H9 (cell line): ENCODE measurements around the gene NDOR1. TPM values are rescaled to one million over a fixed set of nuclear protein-coding genes. Genes with fewer than 3 reads are reported as not detected.
A peak's percentile ranks its signal among the peaks of the same experiment; 100 is the strongest.

ENCODE experiments used
- DNase-seq: peaks from one replicate; pipeline ENCODE4 v3.0.0-alpha.2; 2017
- H2AFZ ChIP-seq: one replicate; pipeline ENCODE4 v1.6.1; 2013; ENCODE audit warnings: mild to moderate bottlenecking, low read length, control low read depth, moderate library complexity
- H2AK5ac ChIP-seq: 2 replicates; pipeline ENCODE4 v1.6.1; 2013; ENCODE audit warnings: low read length, control low read depth, mixed read lengths; ENCODE audit not compliant: insufficient read length
- H2BK120ac ChIP-seq: one replicate; pipeline ENCODE4 v1.6.1; 2013; ENCODE audit warnings: low read depth, mild to moderate bottlenecking, low read length, control low read depth, inconsistent platforms; ENCODE audit not compliant: poor library complexity, severe bottlenecking
- H2BK12ac ChIP-seq: 2 replicates; pipeline ENCODE4 v1.6.1; 2013; ENCODE audit warnings: low read length, control low read depth, mixed read lengths, low read depth; ENCODE audit not compliant: insufficient read length
- H2BK15ac ChIP-seq: 2 replicates; pipeline ENCODE4 v1.6.1; 2013; ENCODE audit warnings: low read depth, low read length, control low read depth
- H2BK20ac ChIP-seq: one replicate; pipeline ENCODE4 v1.6.1; 2013; ENCODE audit warnings: low read depth, mild to moderate bottlenecking, low read length, control low read depth, inconsistent platforms; ENCODE audit not compliant: poor library complexity, severe bottlenecking
- H2BK5ac ChIP-seq: 2 replicates; pipeline ENCODE4 v1.6.1; 2013; ENCODE audit warnings: low read length, control low read depth, mixed read lengths; ENCODE audit not compliant: insufficient read length
- H3K14ac ChIP-seq: 2 replicates; pipeline ENCODE4 v1.6.1; 2013; ENCODE audit warnings: low read length, control low read depth; ENCODE audit not compliant: insufficient read depth
- H3K18ac ChIP-seq: 2 replicates; pipeline ENCODE4 v1.6.1; 2013; ENCODE audit warnings: low read depth, mild to moderate bottlenecking, mixed read lengths, low read length, control low read depth; ENCODE audit not compliant: insufficient read length
- H3K23ac ChIP-seq: 2 replicates; pipeline ENCODE4 v1.6.1; 2013; ENCODE audit warnings: low read length, control low read depth, mixed read lengths, low read depth; ENCODE audit not compliant: insufficient read length
- H3K23me2 ChIP-seq: 2 replicates; pipeline ENCODE4 v1.6.1; 2013; ENCODE audit warnings: low read depth, mild to moderate bottlenecking, mixed read lengths, low read length, control low read depth; ENCODE audit not compliant: insufficient read length, poor library complexity, severe bottlenecking
- H3K27ac ChIP-seq: 2 replicates; pipeline ENCODE4 v1.5.1; 2013; ENCODE audit warnings: low read length, control low read depth, mixed read lengths, low read depth; ENCODE audit not compliant: insufficient read length
- H3K27me3 ChIP-seq: 2 replicates; pipeline ENCODE4 v1.6.1; 2013; ENCODE audit warnings: low read length, control low read depth, inconsistent platforms; ENCODE audit not compliant: insufficient read depth
- H3K4ac ChIP-seq: 2 replicates; pipeline ENCODE4 v1.6.1; 2013; ENCODE audit warnings: low read depth, mild to moderate bottlenecking, control low read depth, inconsistent platforms, low read length, moderate library complexity
- H3K4me1 ChIP-seq: 2 replicates; pipeline ENCODE4 v1.6.1; 2013; ENCODE audit warnings: low read length, control low read depth, inconsistent platforms; ENCODE audit not compliant: insufficient read depth
- H3K4me2 ChIP-seq: 2 replicates; pipeline ENCODE4 v1.6.1; 2013; ENCODE audit warnings: low read length, control low read depth, mixed read lengths; ENCODE audit not compliant: insufficient read length, insufficient read depth
- H3K56ac ChIP-seq: 2 replicates; pipeline ENCODE4 v1.6.1; 2013; ENCODE audit warnings: low read depth, mild to moderate bottlenecking, mixed read lengths, low read length, control low read depth; ENCODE audit not compliant: insufficient read length
- H3K79me1 ChIP-seq: 2 replicates; pipeline ENCODE4 v1.6.1; 2013; ENCODE audit warnings: low read depth, mild to moderate bottlenecking, moderate library complexity, low read length, control low read depth, inconsistent platforms; ENCODE audit not compliant: insufficient read depth, poor library complexity, severe bottlenecking
- H3K79me2 ChIP-seq: 2 replicates; pipeline ENCODE4 v1.6.1; 2013; ENCODE audit warnings: low read length, control low read depth, inconsistent platforms; ENCODE audit not compliant: insufficient read depth
- H3K9ac ChIP-seq: 2 replicates; pipeline ENCODE4 v1.6.1; 2013; ENCODE audit warnings: low read length, control low read depth, mixed read lengths; ENCODE audit not compliant: insufficient read length; ENCODE audit errors: extremely low read depth
- H3K9me3 ChIP-seq: one replicate; pipeline ENCODE4 v1.6.1; 2013; ENCODE audit warnings: low read depth, low read length, inconsistent platforms; ENCODE audit not compliant: control insufficient read depth
- H3T11ph ChIP-seq: one replicate; pipeline ENCODE4 v1.6.1; 2013; ENCODE audit warnings: mild to moderate bottlenecking, low read length, control low read depth, inconsistent platforms
- H4K20me1 ChIP-seq: one replicate; pipeline ENCODE4 v1.6.1; 2013; ENCODE audit not compliant: control insufficient read depth, insufficient read length, insufficient read depth
- H4K5ac ChIP-seq: 2 replicates; pipeline ENCODE4 v1.6.1; 2013; ENCODE audit warnings: low read depth, mild to moderate bottlenecking, mixed read lengths, low read length, control low read depth; ENCODE audit not compliant: insufficient read length
- H4K8ac ChIP-seq: replicated peaks from 2 replicates; pipeline ENCODE4 v1.6.1; 2013; ENCODE audit warnings: low read length, control low read depth, mixed read lengths, low read depth; ENCODE audit not compliant: insufficient read length
- H4K91ac ChIP-seq: 2 replicates; pipeline ENCODE4 v1.6.1; 2013; ENCODE audit warnings: low read depth, mild to moderate bottlenecking, moderate library complexity, mixed read lengths, low read length, control low read depth; ENCODE audit not compliant: insufficient read length
- H3K27ac Mint-ChIP-seq, 3 experiments: 2 replicates in 2 of 3; 3 replicates in 1 of 3; pipeline ENCODE4 v1.8.0; 2020 to 2021; ENCODE audit warnings: mixed read lengths in 3 of 3, mild to moderate bottlenecking in 1 of 3, moderate library complexity in 1 of 3
- H3K27me3 Mint-ChIP-seq: 2 replicates; pipeline ENCODE4 v1.8.0; 2021; ENCODE audit warnings: low read depth, mild to moderate bottlenecking, moderate library complexity, mixed read lengths
- H3K36me3 Mint-ChIP-seq, 3 experiments: 2 replicates in 2 of 3; 3 replicates in 1 of 3; pipeline ENCODE4 v1.8.0; 2020 to 2021; ENCODE audit warnings: low read depth in 3 of 3, mixed read lengths in 3 of 3; ENCODE audit not compliant: insufficient read depth in 1 of 3
- H3K4me1 Mint-ChIP-seq, 2 experiments: 2 replicates each; pipeline ENCODE4 v1.8.0; 2020; ENCODE audit warnings: mixed read lengths in 2 of 2
- H3K4me3 Mint-ChIP-seq, 2 experiments: 2 replicates in 1 of 2; 3 replicates in 1 of 2; pipeline ENCODE4 v1.8.0; 2020 to 2021; ENCODE audit warnings: mild to moderate bottlenecking in 2 of 2, mixed read lengths in 2 of 2, moderate library complexity in 1 of 2
- H3K9me3 Mint-ChIP-seq, 2 experiments: 2 replicates in 1 of 2; 3 replicates in 1 of 2; pipeline ENCODE4 v1.8.0; 2020; ENCODE audit warnings: mild to moderate bottlenecking in 2 of 2, mixed read lengths in 2 of 2, moderate library complexity in 1 of 2
- WGBS: extraction: QIAGEN DNeasy Blood & Tissue Kit; methylation state at CpG from one replicate; pipeline ENCODE4 v1.1.7; 2013; ENCODE audit warnings: missing lambda C conversion rate, low lambda C conversion rate, mixed read lengths; ENCODE audit not compliant: insufficient read length; ENCODE audit errors: extremely low coverage; 5-methylcytosine and 5-hydroxymethylcytosine counted together
- total RNA-seq: library from RNA; stranded (reverse); gene quantifications from 2 replicates; pipeline ENCODE4 v1.2.1, GENCODE V29; 2021
- TF ChIP-seq, protein P1 (sequence below): fragments of 200-600 bp; sonication (generic); conservative IDR thresholded peaks from 3 replicates; pipeline ENCODE4 v1.8.0; 2021; ENCODE audit warnings: antibody characterized with exemption, mild to moderate bottlenecking

Gene NDOR1
- total RNA-seq, 1 experiment from 2014 or later, result 44.1 TPM

DNA sequence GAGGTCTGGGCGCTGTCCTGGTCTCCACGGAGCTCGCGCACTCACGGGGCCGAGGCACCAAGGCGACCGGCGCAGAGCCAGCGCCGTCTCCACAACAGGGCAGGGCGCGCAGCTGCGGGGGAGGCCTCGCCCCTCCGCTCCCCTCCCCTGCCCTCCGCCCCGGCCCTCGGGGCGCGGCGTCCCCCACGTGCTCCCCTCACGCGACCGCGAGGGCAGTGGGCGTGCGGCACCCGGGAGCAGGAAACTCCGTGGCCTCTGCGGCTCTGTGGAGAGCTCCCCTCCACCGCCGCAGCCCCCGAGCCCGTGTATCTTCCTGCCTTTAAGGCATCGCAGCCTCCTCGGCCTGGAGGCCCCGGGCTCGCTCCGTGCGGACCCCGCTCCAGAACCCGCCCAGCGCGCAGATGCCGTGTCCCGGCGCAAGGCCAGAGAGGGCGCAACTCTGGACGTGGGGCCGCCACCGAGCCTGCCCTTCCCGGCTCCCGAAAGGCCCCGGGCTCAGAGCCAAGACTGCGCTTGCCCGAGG lies 34.9 kb downstream of the NDOR1 start:
- Histone ChIP-seq H4K8ac (no peak overlapping the region), H3K18ac (peak overlapping the region; percentile 14), H2BK5ac (no peak overlapping the region), H3T11ph (no peak overlapping the region), H2BK15ac (no peak overlapping the region), H3K9me3 (no peaks in the 10 kb centered on the region), H3K9ac (no peak overlapping the region), H2BK12ac (no peak overlapping the region), H3K4ac (no peak overlapping the region), H4K5ac (no peak overlapping the region), H3K4me2 (peak overlapping the region; percentile 7), H3K23me2 (peaks cover 12% of the 10 kb centered on the region), H3K4me1 (peaks cover 3% of the 10 kb centered on the region; the same call in 1 of the 2 replicates), H4K91ac (no peak overlapping the region), H2AK5ac (no peak overlapping the region), H3K14ac (peak overlapping the region; percentile 33), H3K56ac (no peak overlapping the region), H4K20me1 (peaks cover 3% of the 10 kb centered on the region), H2BK120ac (no peak overlapping the region), H2BK20ac (no peak overlapping the region), H3K27ac (no peak overlapping the region), H2AFZ (no peak overlapping the region), H3K27me3 (no peaks in the 10 kb centered on the region), H3K79me2 (no peaks in the 10 kb centered on the region), H3K23ac (no peak overlapping the region), H3K79me1 (no peaks in the 10 kb centered on the region)
- TF ChIP-seq, protein P1, sequence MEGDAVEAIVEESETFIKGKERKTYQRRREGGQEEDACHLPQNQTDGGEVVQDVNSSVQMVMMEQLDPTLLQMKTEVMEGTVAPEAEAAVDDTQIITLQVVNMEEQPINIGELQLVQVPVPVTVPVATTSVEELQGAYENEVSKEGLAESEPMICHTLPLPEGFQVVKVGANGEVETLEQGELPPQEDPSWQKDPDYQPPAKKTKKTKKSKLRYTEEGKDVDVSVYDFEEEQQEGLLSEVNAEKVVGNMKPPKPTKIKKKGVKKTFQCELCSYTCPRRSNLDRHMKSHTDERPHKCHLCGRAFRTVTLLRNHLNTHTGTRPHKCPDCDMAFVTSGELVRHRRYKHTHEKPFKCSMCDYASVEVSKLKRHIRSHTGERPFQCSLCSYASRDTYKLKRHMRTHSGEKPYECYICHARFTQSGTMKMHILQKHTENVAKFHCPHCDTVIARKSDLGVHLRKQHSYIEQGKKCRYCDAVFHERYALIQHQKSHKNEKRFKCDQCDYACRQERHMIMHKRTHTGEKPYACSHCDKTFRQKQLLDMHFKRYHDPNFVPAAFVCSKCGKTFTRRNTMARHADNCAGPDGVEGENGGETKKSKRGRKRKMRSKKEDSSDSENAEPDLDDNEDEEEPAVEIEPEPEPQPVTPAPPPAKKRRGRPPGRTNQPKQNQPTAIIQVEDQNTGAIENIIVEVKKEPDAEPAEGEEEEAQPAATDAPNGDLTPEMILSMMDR, result peak; percentile 34; the same call in 1 of the 3 replicates
- no peaks in the 10 kb centered on the region; a peak in 2 of 5 replicates for H3K9me3 Mint-ChIP-seq
- no peak for DNase-seq
- H3K4me1 Mint-ChIP-seq, result peaks cover 25 to 38% of the 10 kb centered on the region in 2 experiments
- H3K4me3 Mint-ChIP-seq, result peak overlapping the region; percentile 74 to 86
- H3K27me3 Mint-ChIP-seq, result peaks cover under 1% of the 10 kb centered on the region
- no peak overlapping the region for H3K27ac Mint-ChIP-seq
- H3K36me3 Mint-ChIP-seq, result peaks cover 19 to 26% (median 24%) of the 10 kb centered on the region in 3 experiments
- WGBS, result no CpG with 5 or more reads among the region's 58 CpGs
